Fibroblast of peridontal ligament (primary cell): Measurements from ENCODE around the gene CLK1.
"Not testable (repeated sequence)": the region's sequence is repeated elsewhere in the genome, so short reads cannot be mapped to it uniquely, and the experiment has no call there.

ENCODE experiments used
- DNase-seq: peaks from one replicate; pipeline ENCODE4 v3.0.0-alpha.2; 2010; ENCODE audit errors: extremely low read depth

Gene CLK1

GRCh38 chr2:200864176-200865034 lies at the start of gene CLK1:
TSS of gene CLK1 (minus strand) at chr2:200864658. CDS start at chr2:200861862, 2,796 bp downstream.
- peak; percentile 91 for DNase-seq

GRCh38 chr2:200913654-200914053 lies 49.2 kb upstream of the CLK1 start:
- DNase-seq = peak; percentile 16

- DNase-seq = no peak
Observed at GRCh38 chr2:200909958-200910357, 45.5 kb upstream of the CLK1 start.

GRCh38 chr2:200905618-200906296 lies 41.3 kb upstream of the CLK1 start:
- peak; percentile 80 for DNase-seq

- peak; percentile 93 for DNase-seq
Observed at GRCh38 chr2:200901459-200902072, 37.1 kb upstream of the CLK1 start.

GRCh38 chr2:200899482-200899881 lies 35.0 kb upstream of the CLK1 start:
- no peak for DNase-seq

GRCh38 chr2:200888704-200889625 lies 24.5 kb upstream of the CLK1 start, which contains the start of the genes NIF3L1 and PPIL3:
TSS of gene NIF3L1 (plus strand) at chr2:200889371. CDS start at chr2:200891944, 2,573 bp downstream.
TSS of gene PPIL3 (minus strand) at chr2:200889077. CDS start at chr2:200887615, 1,462 bp downstream.
- peak; percentile 97 for DNase-seq

GRCh38 chr2:200881715-200882249 lies 17.3 kb upstream of the CLK1 start:
- not testable (repeated sequence) for DNase-seq

- no peak for DNase-seq
Observed at GRCh38 chr2:200878289-200878880, 13.9 kb upstream of the CLK1 start.

GRCh38 chr2:200877443-200877842 lies 13.0 kb upstream of the CLK1 start:
- no peak for DNase-seq

- DNase-seq = no peak
Observed at GRCh38 chr2:200873560-200873959, 9.1 kb upstream of the CLK1 start.

- no peak for DNase-seq
Observed at GRCh38 chr2:200871151-200871550, 6.7 kb upstream of the CLK1 start.

GRCh38 chr2:200869014-200869413 lies 4.6 kb upstream of the CLK1 start:
- DNase-seq = no peak

- DNase-seq = peak; percentile 63
Observed at GRCh38 chr2:200863782-200864175, 679 bp downstream of the CLK1 start.

GRCh38 chr2:200862532-200863000 lies 1.9 kb downstream of the CLK1 start:
- DNase-seq = peak; percentile 78

- DNase-seq = no peak
Observed at GRCh38 chr2:200861617-200862155, 2.8 kb downstream of the CLK1 start.

GRCh38 chr2:200860092-200860795 lies 4.2 kb downstream of the CLK1 start:
- DNase-seq = peak; percentile 72

GRCh38 chr2:200856806-200857205 lies 7.7 kb downstream of the CLK1 start:
- DNase-seq = no peak

- DNase-seq = no peak
Observed at GRCh38 chr2:200852605-200853004, 11.9 kb downstream of the CLK1 start.
